Kidney (tissue), 14 donors: Measurements from ENCODE around the gene KIF3A. TPM values are rescaled to one million over a fixed set of nuclear protein-coding genes. Genes with fewer than 3 reads are reported as not detected.

ENCODE experiments used
- DNase-seq, 5 donors: peaks; one replicate each; pipeline ENCODE4 v3.0.0-alpha.2; 2013 to 2020
- FAIRE-seq: peaks from 2 replicates; lab custom pipeline; 2012; peaks lifted over from hg19 to GRCh38; lab: Jason Lieb, UNC
- H3K27ac ChIP-seq, 2 donors: one replicate each; pipeline ENCODE4 v1.7.0; 2013; ENCODE audit warnings: low read depth in 2 of 2, low read length in 2 of 2, inconsistent platforms in 1 of 2
- H3K27me3 ChIP-seq: one replicate; pipeline ENCODE4 v1.7.1; 2013; ENCODE audit warnings: low read length, inconsistent platforms; ENCODE audit not compliant: control insufficient read depth, insufficient read depth
- H3K36me3 ChIP-seq, 3 donors: one replicate each; pipeline versions ENCODE4 v1.7.0 to v1.7.1; 2013; ENCODE audit warnings: low read length in 3 of 3, control low read depth in 1 of 3, inconsistent platforms in 1 of 3; ENCODE audit not compliant: insufficient read depth in 3 of 3, control insufficient read depth in 2 of 3
- H3K4me1 ChIP-seq, 3 donors: one replicate each; pipeline versions ENCODE4 v1.7.0 to v1.7.1; 2013; ENCODE audit warnings: low read length in 3 of 3, inconsistent platforms in 1 of 3, low read depth in 1 of 3; ENCODE audit not compliant: control insufficient read depth in 2 of 3, insufficient read depth in 2 of 3
- H3K4me3 ChIP-seq, 3 donors: one replicate each; pipeline versions ENCODE4 v1.7.0 to v1.8.1; 2013; ENCODE audit warnings: low read length in 3 of 3, control low read depth in 1 of 3, inconsistent platforms in 1 of 3
- H3K9ac ChIP-seq, 3 donors: one replicate each; pipeline versions ENCODE4 v1.7.0 to v1.7.1; 2013; ENCODE audit warnings: low read length in 3 of 3, control low read depth in 1 of 3, inconsistent platforms in 1 of 3
- H3K9me3 ChIP-seq, 3 donors: one replicate each; pipeline versions ENCODE4 v1.7.0 to v1.7.1; 2013; ENCODE audit warnings: low read length in 3 of 3, control low read depth in 1 of 3, inconsistent platforms in 1 of 3; ENCODE audit not compliant: control insufficient read depth in 2 of 3, insufficient read depth in 1 of 3
- intact Hi-C: fragments of 100-400 bp; cut with DNase I; formaldehyde crosslinking; loops from one replicate; pipeline ENCODE4 v1.11.1; 2022
- polyA plus RNA-seq: library from polyadenylated mRNA; stranded (reverse); fragments of 350-450 nt; fragmentation: Illumina TruSeq; extraction: RNeasy Lipid Tissue Mini Kit (QIAGEN cat#74804); gene quantifications from one replicate; pipeline ENCODE4 v1.2.3, GENCODE V29; 2014; ENCODE audit warnings: low read depth, low replicate concordance; ENCODE audit not compliant: insufficient read depth
- total RNA-seq: library from RNA; stranded (reverse); fragmentation: NEBNext Ultra II Directional; extraction: Animal tissue kit (Norgen Biotek cat#: 25700); gene quantifications from one replicate; pipeline ENCODE4 v1.2.1, GENCODE V29; 2021
- TF ChIP-seq, protein P1 (sequence below): IDR thresholded peaks from 3 replicates; pipeline ENCODE4 v1.5.1; 2012; ENCODE audit warnings: mild to moderate bottlenecking, moderate library complexity, borderline replicate concordance; ENCODE audit not compliant: insufficient read depth; ENCODE audit errors: extremely low read depth
- donor health status: control.
- donor health status: control.
- donor health status: control.
- donor health status: control.
- donor health status: control.
- donor health status: DM: yes; HTN: yes; CAD: no.
- donor health status: Normal renal cell carcinoma (clear cell type).

The KIF3A gene
- total and polyA plus RNA-seq, 2 donors from 2014 or later: 7.1 to 13.9 TPM

DNA sequence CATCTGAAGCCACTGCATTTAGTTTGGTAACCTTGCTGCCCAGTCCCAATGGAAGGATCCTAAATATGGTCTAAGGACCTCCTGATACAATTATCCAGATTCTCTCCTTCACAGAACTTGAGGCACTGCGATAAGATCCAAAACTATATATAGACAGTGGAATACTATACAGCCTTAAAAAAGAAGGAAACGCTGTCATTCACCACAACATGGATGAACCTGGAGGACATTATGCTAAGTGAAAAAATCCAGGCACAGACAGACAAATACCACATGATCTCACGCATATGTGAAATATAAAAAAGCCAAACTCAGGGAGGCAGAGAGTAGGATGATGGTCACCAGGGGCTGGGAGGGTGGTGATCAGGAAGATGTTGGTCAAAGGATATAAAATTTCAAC, 66.3 kb downstream of the KIF3A start:
- Histone ChIP-seq H3K36me3 (no peaks in the 10 kb centered on the region), H3K9me3 (no peaks in the 10 kb centered on the region), H3K9ac (no peak overlapping the region), H3K27me3 (no peaks in the 10 kb centered on the region), H3K27ac (no peak overlapping the region), H3K4me1 (no peaks in the 10 kb centered on the region), H3K4me3 (no peak overlapping the region)
- FAIRE-seq (no peak), DNase-seq (no peak)
- intact Hi-C loops: no loop called here
- TF ChIP-seq, protein P1, sequence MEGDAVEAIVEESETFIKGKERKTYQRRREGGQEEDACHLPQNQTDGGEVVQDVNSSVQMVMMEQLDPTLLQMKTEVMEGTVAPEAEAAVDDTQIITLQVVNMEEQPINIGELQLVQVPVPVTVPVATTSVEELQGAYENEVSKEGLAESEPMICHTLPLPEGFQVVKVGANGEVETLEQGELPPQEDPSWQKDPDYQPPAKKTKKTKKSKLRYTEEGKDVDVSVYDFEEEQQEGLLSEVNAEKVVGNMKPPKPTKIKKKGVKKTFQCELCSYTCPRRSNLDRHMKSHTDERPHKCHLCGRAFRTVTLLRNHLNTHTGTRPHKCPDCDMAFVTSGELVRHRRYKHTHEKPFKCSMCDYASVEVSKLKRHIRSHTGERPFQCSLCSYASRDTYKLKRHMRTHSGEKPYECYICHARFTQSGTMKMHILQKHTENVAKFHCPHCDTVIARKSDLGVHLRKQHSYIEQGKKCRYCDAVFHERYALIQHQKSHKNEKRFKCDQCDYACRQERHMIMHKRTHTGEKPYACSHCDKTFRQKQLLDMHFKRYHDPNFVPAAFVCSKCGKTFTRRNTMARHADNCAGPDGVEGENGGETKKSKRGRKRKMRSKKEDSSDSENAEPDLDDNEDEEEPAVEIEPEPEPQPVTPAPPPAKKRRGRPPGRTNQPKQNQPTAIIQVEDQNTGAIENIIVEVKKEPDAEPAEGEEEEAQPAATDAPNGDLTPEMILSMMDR: no peak

DNA sequence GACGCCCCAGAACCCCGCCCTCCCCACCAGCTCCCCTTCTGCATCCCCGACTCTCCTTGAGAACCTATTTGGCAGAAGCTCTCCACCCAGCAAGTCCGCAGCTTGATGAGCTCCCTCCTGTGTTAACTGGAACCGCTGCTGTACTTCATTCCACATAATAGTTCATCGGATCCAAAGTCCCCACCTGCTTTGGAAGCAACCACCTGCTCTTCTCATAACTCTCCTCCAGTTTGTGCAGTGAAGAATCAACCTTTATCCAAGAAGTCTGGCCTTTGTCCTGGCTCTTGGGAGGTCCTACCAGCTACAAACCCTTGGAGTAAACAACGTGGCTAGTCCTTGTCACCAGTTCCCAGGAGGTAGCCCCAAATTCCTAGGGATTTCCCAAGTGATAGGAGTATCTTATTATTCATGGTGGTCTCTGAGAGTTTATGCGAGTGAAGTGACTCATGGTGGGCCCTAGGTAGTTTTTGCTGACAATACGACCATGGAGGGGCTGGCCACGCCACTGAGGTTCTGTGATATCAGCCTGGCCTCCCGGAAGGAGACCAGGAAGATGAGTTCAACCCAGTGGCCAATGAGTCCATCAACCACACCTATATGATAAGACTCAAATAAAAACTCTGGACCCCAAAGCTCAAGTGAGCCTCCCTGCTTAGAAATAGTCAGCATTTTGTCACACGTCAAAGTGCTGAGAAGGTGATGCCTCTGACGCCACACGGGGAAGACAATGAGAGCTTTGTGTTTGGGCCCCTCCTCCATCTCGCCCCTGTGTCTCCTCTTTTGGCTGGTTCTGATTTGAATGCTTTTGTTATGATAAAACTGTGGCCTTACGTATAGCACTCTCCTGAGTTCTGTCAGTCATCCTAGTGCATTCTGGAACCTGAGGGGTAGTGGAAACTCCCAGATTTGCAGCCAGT, 67.1 kb downstream of the KIF3A start:
- H3K9ac ChIP-seq: no peak overlapping the region
- no peaks in the 10 kb centered on the region for H3K27me3 ChIP-seq
- DNase-seq (no peak), FAIRE-seq (no peak)
- no peaks in the 10 kb centered on the region for H3K9me3 ChIP-seq
- intact Hi-C loops: no loop called here
- no peaks in the 10 kb centered on the region for H3K36me3 ChIP-seq
- TF ChIP-seq, protein P1: no peak
- no peak overlapping the region for H3K4me3 ChIP-seq
- H3K4me1 ChIP-seq: no peaks in the 10 kb centered on the region
- H3K27ac ChIP-seq: no peak overlapping the region

DNA sequence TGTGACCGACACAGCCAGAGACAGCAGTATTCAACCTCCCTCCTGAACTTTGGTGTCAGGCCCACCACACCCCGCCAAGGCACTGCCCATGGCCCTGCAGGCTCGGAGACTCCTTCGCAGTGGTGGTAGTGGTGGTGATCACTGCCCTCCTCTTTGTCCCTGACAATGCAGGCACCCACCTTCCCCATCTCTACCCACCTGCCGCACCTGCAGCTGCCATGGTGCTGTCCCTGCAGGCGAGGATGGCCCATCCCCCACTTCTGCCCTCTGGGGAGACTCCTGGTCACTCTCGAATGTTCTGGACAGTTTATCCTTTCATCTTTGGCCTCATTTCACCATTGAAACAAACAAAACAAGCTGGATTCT, 67.9 kb downstream of the KIF3A start:
- TF ChIP-seq, protein P1: no peak
- no peaks in the 10 kb centered on the region for H3K4me1 ChIP-seq
- DNase-seq: no peak
- H3K9me3 ChIP-seq: no peaks in the 10 kb centered on the region
- H3K27me3 ChIP-seq: no peaks in the 10 kb centered on the region
- no peak for FAIRE-seq
- no peak overlapping the region for H3K4me3 ChIP-seq
- H3K36me3 ChIP-seq: no peaks in the 10 kb centered on the region
- no peak overlapping the region for H3K27ac ChIP-seq
- intact Hi-C loops: no loop called here
- H3K9ac ChIP-seq: no peak overlapping the region
